ENCODE results near the gene KCNQ1. TPM values are rescaled to one million over a fixed set of nuclear protein-coding genes. Genes with fewer than 3 reads are reported as not detected.

KCNQ1 gene
- total RNA-seq, 1 experiment from 2014 or later: 1.0 TPM

GRCh38 chr11:2779499-2779980 lies 334.7 kb downstream of the KCNQ1 start:
- Histone ChIP-seq H3K36me3 (ENCODE audit: control insufficient read depth, insufficient read depth, low read length) (no peaks in the 10 kb centered on the region), H3K27me3 (replicated peaks; ENCODE audit: control insufficient read depth, insufficient read depth, low read length) (no peaks in the 10 kb centered on the region), H3K4me3 (ENCODE audit: low read depth, low read length) (no peak overlapping the region), H3K9me3 (no peaks in the 10 kb centered on the region), H3K4me1 (peaks cover 7% of the 10 kb centered on the region)
- H3K36me3 Mint-ChIP-seq (ENCODE audit: insufficient read depth, unreplicated experiment): no peaks in the 10 kb centered on the region
- intact Hi-C loops (cut with micrococcal nuclease; ENCODE audit: unreplicated experiment): no loop called here
- no peak overlapping the region for H3K27ac Mint-ChIP-seq (ENCODE audit: unreplicated experiment)
- H3K4me3 Mint-ChIP-seq (ENCODE audit: unreplicated experiment): no peak overlapping the region
- ChIA-PET POLR2A (no interaction called here), CTCF (no interaction called here)
- TF ChIP-seq CTCF (IDR thresholded peaks at IDR 0.05; ENCODE audit: insufficient read depth in 1 of 2, low read depth in 1 of 2, low read length in 1 of 2, severe bottlenecking in 1 of 2, unreplicated experiment in 1 of 2): no peak
- BruUV-seq (replicated peaks): no TSS peak
- H3K9me3 Mint-ChIP-seq (ENCODE audit: unreplicated experiment): no peaks in the 10 kb centered on the region
- no peaks in the 10 kb centered on the region for H3K27me3 Mint-ChIP-seq (ENCODE audit: insufficient read depth, unreplicated experiment)
- no peak for DNase-seq
- H3K4me1 Mint-ChIP-seq (ENCODE audit: low read depth, unreplicated experiment): no peaks in the 10 kb centered on the region

DNA sequence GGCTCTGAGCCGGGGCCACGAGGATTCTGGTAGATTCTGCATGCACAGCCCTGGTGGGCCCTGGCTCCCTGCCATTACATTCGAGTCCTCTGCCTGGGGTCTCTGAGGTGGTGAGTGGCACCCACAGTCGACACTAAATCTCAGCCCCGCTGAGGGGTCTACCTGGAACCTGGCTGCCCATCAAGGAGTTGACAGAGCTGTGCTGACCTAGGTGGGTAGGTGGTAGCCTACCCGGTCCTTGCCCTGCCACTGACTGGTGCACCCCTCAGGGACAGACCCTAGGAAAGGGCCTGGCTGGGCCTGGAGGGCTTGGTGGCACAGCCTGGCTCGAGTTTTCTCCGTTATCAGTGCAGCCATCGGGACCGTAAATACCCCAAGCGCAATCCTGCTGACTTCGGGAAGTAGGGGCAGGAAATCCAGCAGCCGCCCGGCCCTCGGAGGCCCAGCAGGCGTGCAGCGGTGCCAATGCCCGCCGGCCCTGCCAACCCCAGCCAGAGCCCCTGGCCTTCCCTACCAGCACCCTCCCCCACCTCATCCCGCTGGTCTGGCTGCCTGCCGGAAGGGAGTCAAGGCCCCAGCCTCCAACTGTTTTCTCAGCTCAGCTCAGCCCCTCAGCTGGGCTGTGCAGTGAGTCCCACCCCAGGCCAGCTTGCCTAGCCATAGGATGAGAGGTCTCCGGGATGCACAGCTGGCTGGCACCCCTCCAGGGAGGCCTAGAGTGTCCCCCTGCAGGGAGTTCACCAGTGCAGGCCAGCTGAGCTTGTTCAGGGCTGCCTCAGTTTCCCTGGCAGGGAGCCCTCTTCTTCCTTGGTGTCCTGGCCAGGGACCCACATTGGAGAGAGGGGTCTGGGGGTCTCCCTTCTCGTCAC lies 335.4 kb downstream of the KCNQ1 start:
- H3K4me3 ChIP-seq (ENCODE audit: low read depth, low read length): no peak overlapping the region
- Mint-ChIP-seq H3K4me1 (ENCODE audit: low read depth, unreplicated experiment) (no peaks in the 10 kb centered on the region), H3K27ac (ENCODE audit: unreplicated experiment) (no peak overlapping the region), H3K36me3 (ENCODE audit: insufficient read depth, unreplicated experiment) (no peaks in the 10 kb centered on the region), H3K27me3 (ENCODE audit: insufficient read depth, unreplicated experiment) (no peaks in the 10 kb centered on the region), H3K4me3 (ENCODE audit: unreplicated experiment) (no peak overlapping the region), H3K9me3 (ENCODE audit: unreplicated experiment) (no peaks in the 10 kb centered on the region)
- CTCF ChIA-PET: no interaction called here
- H3K9me3 ChIP-seq: peaks cover 5% of the 10 kb centered on the region; the same call in 1 of the 2 replicates
- peaks cover 7% of the 10 kb centered on the region for H3K4me1 ChIP-seq
- TF ChIP-seq CTCF (IDR thresholded peaks at IDR 0.05; ENCODE audit: insufficient read depth in 1 of 2, low read depth in 1 of 2, low read length in 1 of 2, severe bottlenecking in 1 of 2, unreplicated experiment in 1 of 2): no peak
- no peaks in the 10 kb centered on the region for H3K36me3 ChIP-seq (ENCODE audit: control insufficient read depth, insufficient read depth, low read length)
- peak in 1 of 2 experiments; percentile 32 for DNase-seq
- no TSS peak for BruUV-seq (replicated peaks)
- no peaks in the 10 kb centered on the region for H3K27me3 ChIP-seq (replicated peaks; ENCODE audit: control insufficient read depth, insufficient read depth, low read length)
- POLR2A ChIA-PET: interaction anchor here (0.6 kb wide), 1 partner anchor 58 kb away, joined by 3 read pairs; no protein-coding TSS in a partner anchor
- intact Hi-C loops (cut with micrococcal nuclease; ENCODE audit: unreplicated experiment): no loop called here

- peaks cover 7% of the 10 kb centered on the region for H3K4me1 ChIP-seq
- TF ChIP-seq CTCF (IDR thresholded peaks at IDR 0.05; ENCODE audit: insufficient read depth in 1 of 2, low read depth in 1 of 2, low read length in 1 of 2, severe bottlenecking in 1 of 2, unreplicated experiment in 1 of 2): no peak
- H3K27me3 ChIP-seq (replicated peaks; ENCODE audit: control insufficient read depth, insufficient read depth, low read length): no peaks in the 10 kb centered on the region
- Mint-ChIP-seq H3K27me3 (ENCODE audit: insufficient read depth, unreplicated experiment) (no peaks in the 10 kb centered on the region), H3K4me3 (ENCODE audit: unreplicated experiment) (no peak overlapping the region), H3K4me1 (ENCODE audit: low read depth, unreplicated experiment) (no peaks in the 10 kb centered on the region), H3K27ac (ENCODE audit: unreplicated experiment) (peak overlapping the region; percentile 4), H3K36me3 (ENCODE audit: insufficient read depth, unreplicated experiment) (no peaks in the 10 kb centered on the region), H3K9me3 (ENCODE audit: unreplicated experiment) (peaks cover under 1% of the 10 kb centered on the region)
- no peaks in the 10 kb centered on the region for H3K36me3 ChIP-seq (ENCODE audit: control insufficient read depth, insufficient read depth, low read length)
- ChIA-PET CTCF (no interaction called here), POLR2A (interaction anchor here (0.6 kb wide), 1 partner anchor 58 kb away, joined by 3 read pairs; no protein-coding TSS in a partner anchor)
- DNase-seq: no peak
- no TSS peak for BruUV-seq (replicated peaks)
- intact Hi-C loops (cut with micrococcal nuclease; ENCODE audit: unreplicated experiment): no loop called here
- H3K9me3 ChIP-seq: peaks cover 8% of the 10 kb centered on the region; the same call in 1 of the 2 replicates
- H3K4me3 ChIP-seq (ENCODE audit: low read depth, low read length): no peak overlapping the region
These were observed 336.1 kb downstream of the KCNQ1 start for GRCh38 chr11:2780850-2781407.

All from Caco-2 (cell line).